K562 (cell line): ENCODE measurements around the gene ACTR3. TPM values are rescaled to one million over a fixed set of nuclear protein-coding genes. Genes with fewer than 3 reads are reported as not detected.

ENCODE experiments used
- FOXA1 ChIP-seq: fragments of 450-650 bp; IDR thresholded peaks from 2 replicates; pipeline ENCODE4 v1.6.1; 2016; ENCODE audit warnings: mild to moderate bottlenecking, borderline replicate concordance
- IRF1 ChIP-seq: sonication (generic); formaldehyde crosslinking; IDR thresholded peaks from 2 replicates; pipeline ENCODE4 v1.8.0; 2022; ENCODE audit warnings: missing genetic modification reagents, mild to moderate bottlenecking, borderline replicate concordance
- NCOA2 ChIP-seq, 2 experiments: fragments of 450-650 bp; IDR thresholded peaks; 2 replicates each; pipeline ENCODE4 v1.6.1; 2018; ENCODE audit warnings: mild to moderate bottlenecking in 2 of 2, moderate library complexity in 1 of 2; ENCODE audit not compliant: partially characterized antibody in 2 of 2
- NFATC3 ChIP-seq: fragments of 450-650 bp; IDR thresholded peaks from 2 replicates; pipeline ENCODE4 v1.6.1; 2017; ENCODE audit warnings: mild to moderate bottlenecking
- POLR2AphosphoS5 ChIP-seq: IDR thresholded peaks from 2 replicates; pipeline ENCODE4 v1.6.1; 2011; ENCODE audit warnings: mild to moderate bottlenecking, low read depth, low read length, moderate library complexity; ENCODE audit not compliant: control insufficient read depth, insufficient read depth
- ZNF212 ChIP-seq: fragments of 450-650 bp; formaldehyde crosslinking; IDR thresholded peaks from 2 replicates; pipeline ENCODE4 v1.4.0; 2020; ENCODE audit warnings: mild to moderate bottlenecking
- ZNF239 ChIP-seq: fragments of 250-450 bp; sonication (Bioruptor Pico); IDR thresholded peaks from 2 replicates; pipeline ENCODE4 v1.4.0; 2020; ENCODE audit warnings: mild to moderate bottlenecking
- ZNF431 ChIP-seq: sonication (generic); formaldehyde crosslinking; IDR thresholded peaks from 2 replicates; pipeline ENCODE4 v1.8.0; 2022; ENCODE audit warnings: mild to moderate bottlenecking, missing genetic modification reagents
- polyA plus RNA-seq, 8 experiments: library from polyadenylated mRNA; depleted of rRNA in 4 of 8; stranded (reverse) in 5 of 8; unstranded in 3 of 8; fragments of >200 nt; fragmentation: Nextera tagmentation in 2 of 8; fragmentation: Illumina TruSeq in 1 of 8; extraction: Ambion mirVana in 2 of 8; extraction: Trizol in 1 of 8; gene quantifications; 2 replicates each; pipeline versions ENCODE4 v1.2.1 to v1.2.3, GENCODE V29; 2011 to 2014; ENCODE audit warnings: inconsistent platforms in 1 of 8, missing spikeins in 1 of 8
- total RNA-seq, 7 experiments: library from RNA; depleted of rRNA in 6 of 7; stranded (reverse); fragments of >200 nt in 6 of 7; fragmentation: Illumina TruSeq in 2 of 7; extraction: Trizol in 2 of 7; gene quantifications; 2 replicates each; pipeline versions ENCODE4 v1.2.1 to v1.2.3, GENCODE V29; 2011 to 2021; ENCODE audit warnings: low replicate concordance in 1 of 7
- TF ChIP-seq, protein P1 (sequence below): fragments of 250-450 bp; sonication (Bioruptor Pico); IDR thresholded peaks from 2 replicates; pipeline ENCODE4 v1.8.0; 2022; ENCODE audit warnings: moderate library complexity, mild to moderate bottlenecking, inconsistent platforms

Gene ACTR3
- total and polyA plus RNA-seq, 9 of the 15 experiments (the other 6 are each of a cell fraction or from before 2014, with no cell fraction given): 49.0 to 354 (median 249) TPM

- TF ChIP-seq NCOA2 (IDR thresholded peaks at IDR 0.05; ENCODE audit: partially characterized antibody in 2 of 2): no peak
- no peak for TF ChIP-seq ZNF212
- no peak for TF ChIP-seq IRF1
- no peak for TF ChIP-seq FOXA1
- TF ChIP-seq ZNF239 (CRISPR knock-in tag): no peak
- TF ChIP-seq NFATC3: no peak
- TF ChIP-seq POLR2AphosphoS5: no peak
- TF ChIP-seq, protein P1, sequence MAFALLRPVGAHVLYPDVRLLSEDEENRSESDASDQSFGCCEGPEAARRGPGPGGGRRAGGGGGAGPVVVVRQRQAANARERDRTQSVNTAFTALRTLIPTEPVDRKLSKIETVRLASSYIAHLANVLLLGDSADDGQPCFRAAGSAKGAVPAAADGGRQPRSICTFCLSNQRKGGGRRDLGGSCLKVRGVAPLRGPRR: no peak
- no peak for TF ChIP-seq ZNF431 (CRISPR knock-in tag)
Measured at GRCh38 chr2:113981404-113982134, 91.7 kb downstream of the ACTR3 start (continued).
